Stimulated activated naive CD8-positive, alpha-beta T cell treated with anti-CD3 and anti-CD28 coated beads, Interleukin-15, amount 100 ng/mL, for 72 hours (primary cell): ENCODE measurements around the gene FYCO1.

ENCODE experiments used
- ATAC-seq: fragments of 150-1000 bp; cut with Tn5 transposase; 2 replicates; pipeline ENCODE4 v1.10.0; 2021; ENCODE audit warnings: mild to moderate bottlenecking, moderate library complexity
- DNase-seq, 2 donors: peaks; one replicate each; pipeline ENCODE4 v3.0.0; 2021 to 2022
- H3K27ac Mint-ChIP-seq, 2 donors: one replicate each; pipeline ENCODE4 v1.8.0; 2022; ENCODE audit warnings: mild to moderate bottlenecking in 2 of 2, mixed read lengths in 2 of 2, moderate library complexity in 2 of 2
- H3K27me3 Mint-ChIP-seq: one replicate; pipeline ENCODE4 v1.8.0; 2022; ENCODE audit warnings: mixed read lengths
- H3K4me1 Mint-ChIP-seq: one replicate; pipeline ENCODE4 v1.8.0; 2022; ENCODE audit warnings: mild to moderate bottlenecking, mixed read lengths
- H3K4me3 Mint-ChIP-seq, 2 donors: one replicate each; pipeline ENCODE4 v1.8.0; 2022; ENCODE audit warnings: mild to moderate bottlenecking in 2 of 2, mixed read lengths in 2 of 2, moderate library complexity in 1 of 2
- H3K9me3 Mint-ChIP-seq, 2 donors: one replicate each; pipeline ENCODE4 v1.8.0; 2022; ENCODE audit warnings: mixed read lengths in 2 of 2

FYCO1 gene

DNA sequence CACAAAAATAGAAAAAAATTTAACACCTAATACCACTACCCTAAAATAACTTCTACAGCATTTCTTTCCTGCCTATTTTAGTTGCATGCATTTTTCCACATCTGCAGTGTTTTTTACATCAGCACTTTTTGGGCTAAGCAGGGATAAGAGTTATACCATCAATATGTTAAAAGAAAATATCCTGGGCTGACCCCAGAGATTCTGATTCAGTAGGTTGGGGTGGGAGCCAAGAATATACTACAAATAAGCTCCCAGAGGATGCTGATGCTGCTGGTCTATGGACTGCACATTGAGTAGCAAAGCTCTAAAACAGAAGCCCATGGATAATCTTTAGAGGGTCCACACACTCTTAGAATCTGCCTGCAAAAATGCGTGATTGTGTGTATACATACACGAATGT lies 14.8 kb downstream of the FYCO1 start:
- Mint-ChIP-seq H3K4me3 (peak overlapping the region; percentile 56 to 61), H3K9me3 (peaks cover 0 to 5% of the 10 kb centered on the region in 2 donors), H3K4me1 (peaks cover 90% of the 10 kb centered on the region), H3K27ac (no peak overlapping the region), H3K27me3 (no peaks in the 10 kb centered on the region)
- no peak for ATAC-seq
- DNase-seq = no peak

DNA sequence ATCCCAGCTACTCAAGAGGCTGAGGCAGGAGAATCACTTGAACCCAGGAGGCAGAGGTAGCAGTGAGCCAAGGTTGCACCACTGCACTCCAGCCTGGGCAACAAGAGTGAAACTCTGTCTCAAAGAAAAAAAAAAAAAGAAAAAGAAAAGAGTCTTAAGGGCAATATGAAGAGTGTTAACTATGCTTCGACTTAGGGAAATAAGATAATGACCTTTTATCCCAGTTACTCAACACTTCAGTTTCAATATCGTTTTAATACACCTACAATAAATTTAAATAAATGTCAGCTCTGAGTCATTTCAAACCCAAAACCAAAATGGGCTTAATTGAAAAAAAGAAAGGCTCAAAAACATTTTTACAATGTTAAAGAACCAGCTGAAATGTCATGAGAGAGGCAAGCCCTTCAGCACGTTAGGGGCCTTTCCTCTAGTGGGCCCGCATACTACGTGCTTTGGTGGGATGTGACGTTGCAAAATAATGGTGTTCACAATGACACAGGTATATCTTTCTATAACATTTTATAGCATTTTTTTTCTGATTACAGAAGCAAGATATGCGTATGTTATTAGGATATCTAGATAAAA lies 15.3 kb downstream of the FYCO1 start:
- DNase-seq (no peak), ATAC-seq (peak; percentile 74)
- peaks cover 91% of the 10 kb centered on the region for H3K4me1 Mint-ChIP-seq
- peaks cover 0 to 5% of the 10 kb centered on the region in 2 donors for H3K9me3 Mint-ChIP-seq
- no peak overlapping the region for H3K27ac Mint-ChIP-seq
- peak overlapping the region; percentile 61 to 79 for H3K4me3 Mint-ChIP-seq
- H3K27me3 Mint-ChIP-seq = no peaks in the 10 kb centered on the region

GRCh38 chr3:45979378-45979777 lies 16.2 kb downstream of the FYCO1 start:
- ATAC-seq (no peak), DNase-seq (no peak)
- peaks cover 0 to 5% of the 10 kb centered on the region in 2 donors for H3K9me3 Mint-ChIP-seq
- peak overlapping the region; percentile 61 to 79 for H3K4me3 Mint-ChIP-seq
- H3K27me3 Mint-ChIP-seq = no peaks in the 10 kb centered on the region
- H3K4me1 Mint-ChIP-seq = peaks cover 93% of the 10 kb centered on the region
- H3K27ac Mint-ChIP-seq = peak overlapping the region; percentile 2 to 94

DNA sequence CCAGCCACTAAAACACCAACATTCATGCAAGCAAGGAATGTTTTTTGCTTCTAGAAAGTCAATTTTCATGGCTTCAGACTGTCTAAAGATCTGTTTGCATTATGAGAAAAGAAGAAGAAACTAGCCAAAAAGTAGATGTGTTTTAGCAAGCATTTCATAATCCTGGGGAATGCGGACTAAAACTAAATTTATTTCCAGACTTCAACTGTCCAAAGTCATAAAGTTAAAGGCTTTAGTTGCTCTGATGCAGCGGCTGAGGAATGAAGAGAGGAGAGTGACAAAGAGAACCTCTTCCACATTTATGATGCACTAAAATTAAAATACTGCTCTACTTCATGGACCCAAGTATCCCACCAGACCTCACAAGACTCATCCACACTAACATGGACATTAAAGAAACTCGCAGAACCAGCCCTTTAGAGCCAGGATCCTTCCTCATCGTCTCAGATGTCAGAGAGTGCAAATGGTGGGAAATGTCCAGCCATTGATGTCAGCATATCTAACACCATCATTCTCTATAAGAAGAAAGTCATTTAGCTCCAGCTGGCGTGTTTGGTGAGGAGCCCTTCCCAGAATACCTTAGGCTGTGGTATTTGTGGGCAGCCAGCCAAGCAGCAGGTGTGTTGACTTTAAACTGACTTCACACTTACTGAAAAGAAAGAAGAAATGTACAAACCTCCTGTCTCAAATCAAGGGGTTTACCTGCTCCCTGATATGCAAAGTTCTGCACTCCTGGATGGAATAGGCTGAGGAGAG lies 17.4 kb downstream of the FYCO1 start:
- Mint-ChIP-seq H3K27ac (peak overlapping the region; percentile 65 to 95), H3K4me3 (peak overlapping the region; percentile 79 to 90), H3K9me3 (peaks cover 0 to 5% of the 10 kb centered on the region in 2 donors), H3K27me3 (no peaks in the 10 kb centered on the region), H3K4me1 (peaks cover 82% of the 10 kb centered on the region)
- ATAC-seq = peak; percentile 62
- DNase-seq = peak in 1 of 2 donors; percentile 71

GRCh38 chr3:45976191-45977091 lies 19.2 kb downstream of the FYCO1 start:
- peaks cover 88% of the 10 kb centered on the region for H3K4me1 Mint-ChIP-seq
- peak overlapping the region; percentile 41 to 55 for H3K4me3 Mint-ChIP-seq
- H3K9me3 Mint-ChIP-seq = peaks cover 0 to 5% of the 10 kb centered on the region in 2 donors
- H3K27me3 Mint-ChIP-seq = no peaks in the 10 kb centered on the region
- peak; percentile 10 for ATAC-seq
- H3K27ac Mint-ChIP-seq = no peak overlapping the region
- DNase-seq = no peak

GRCh38 chr3:45975686-45976085 lies 19.9 kb downstream of the FYCO1 start:
- Mint-ChIP-seq H3K4me3 (peak overlapping the region in 1 of 2 donors; percentile 41), H3K9me3 (peaks cover 0 to 5% of the 10 kb centered on the region in 2 donors), H3K27me3 (no peaks in the 10 kb centered on the region), H3K27ac (peak overlapping the region in 1 of 2 donors; percentile 42), H3K4me1 (peaks cover 83% of the 10 kb centered on the region)
- ATAC-seq (no peak), DNase-seq (no peak)

GRCh38 chr3:45974686-45975085 lies 20.9 kb downstream of the FYCO1 start:
- no peaks in the 10 kb centered on the region for H3K27me3 Mint-ChIP-seq
- no peak for ATAC-seq
- no peak overlapping the region for H3K4me3 Mint-ChIP-seq
- peak overlapping the region in 1 of 2 donors; percentile 3 for H3K27ac Mint-ChIP-seq
- DNase-seq = no peak
- H3K4me1 Mint-ChIP-seq = peaks cover 83% of the 10 kb centered on the region
- peaks cover 0 to 5% of the 10 kb centered on the region in 2 donors for H3K9me3 Mint-ChIP-seq

GRCh38 chr3:45972534-45973402 lies 22.9 kb downstream of the FYCO1 start:
- no peak overlapping the region for H3K27ac Mint-ChIP-seq
- peak overlapping the region in 1 of 2 donors; percentile 24 for H3K4me3 Mint-ChIP-seq
- H3K9me3 Mint-ChIP-seq = no peaks in the 10 kb centered on the region
- H3K27me3 Mint-ChIP-seq = no peaks in the 10 kb centered on the region
- DNase-seq (no peak), ATAC-seq (peak; percentile 58)
- H3K4me1 Mint-ChIP-seq = peaks cover 82% of the 10 kb centered on the region

- H3K9me3 Mint-ChIP-seq = no peaks in the 10 kb centered on the region
- H3K4me3 Mint-ChIP-seq = no peak overlapping the region
- DNase-seq (no peak), ATAC-seq (no peak)
- H3K27me3 Mint-ChIP-seq = no peaks in the 10 kb centered on the region
- peaks cover 82% of the 10 kb centered on the region for H3K4me1 Mint-ChIP-seq
- no peak overlapping the region for H3K27ac Mint-ChIP-seq
Measured at GRCh38 chr3:45969953-45970352, 25.7 kb downstream of the FYCO1 start.

GRCh38 chr3:45969116-45969515 lies 26.5 kb downstream of the FYCO1 start:
- Mint-ChIP-seq H3K4me1 (peaks cover 86% of the 10 kb centered on the region), H3K27me3 (no peaks in the 10 kb centered on the region), H3K4me3 (no peak overlapping the region), H3K9me3 (no peaks in the 10 kb centered on the region), H3K27ac (no peak overlapping the region)
- ATAC-seq (no peak), DNase-seq (no peak)

DNA sequence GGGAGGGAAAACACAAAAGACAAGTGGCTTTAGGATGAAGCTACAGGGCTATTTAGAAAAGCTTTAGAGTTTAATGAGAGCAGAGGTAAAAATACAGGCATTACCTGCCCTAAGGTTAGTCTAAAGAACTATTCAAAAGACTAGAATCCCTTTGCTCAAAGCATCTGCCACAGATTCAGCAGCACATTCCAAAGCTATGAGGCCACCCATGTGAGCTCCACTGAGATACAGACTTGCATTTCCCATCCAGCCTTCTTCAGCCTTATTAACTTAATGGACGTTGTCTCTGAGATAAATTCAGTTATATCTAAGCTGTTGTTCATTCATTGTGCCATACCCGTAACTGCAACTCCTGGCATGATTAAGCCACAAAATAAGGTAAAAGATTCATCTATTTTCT lies 26.9 kb downstream of the FYCO1 start:
- Mint-ChIP-seq H3K4me3 (no peak overlapping the region), H3K27ac (no peak overlapping the region), H3K9me3 (no peaks in the 10 kb centered on the region), H3K4me1 (peaks cover 90% of the 10 kb centered on the region), H3K27me3 (no peaks in the 10 kb centered on the region)
- no peak for DNase-seq
- no peak for ATAC-seq

- Mint-ChIP-seq H3K4me1 (peaks cover 95% of the 10 kb centered on the region), H3K27me3 (no peaks in the 10 kb centered on the region), H3K4me3 (peak overlapping the region in 1 of 2 donors; percentile 22), H3K27ac (peak overlapping the region in 1 of 2 donors; percentile 66), H3K9me3 (no peaks in the 10 kb centered on the region)
- no peak for DNase-seq
- no peak for ATAC-seq
Measured at GRCh38 chr3:45968149-45968548, 27.5 kb downstream of the FYCO1 start.

DNA sequence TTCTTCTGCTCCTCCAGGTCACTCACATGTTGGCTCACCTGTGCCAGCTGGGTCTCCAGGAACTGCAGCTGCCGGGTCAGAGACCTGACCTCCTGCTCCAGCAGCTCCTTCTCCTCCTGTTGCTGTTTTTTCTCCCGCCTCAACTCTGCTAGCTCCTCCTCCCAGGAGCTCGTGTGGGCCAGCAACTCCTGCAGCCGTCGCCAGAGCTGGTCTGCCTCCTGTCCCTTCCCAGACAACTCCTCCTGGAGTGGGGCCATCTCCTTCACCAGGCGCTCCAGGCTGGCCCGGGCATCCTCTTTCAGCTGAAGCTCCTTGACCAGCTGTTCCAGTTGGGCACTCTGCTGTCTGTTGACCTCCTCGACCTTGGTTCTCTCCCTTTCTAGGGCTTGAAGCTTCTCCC lies 27.9 kb downstream of the FYCO1 start:
- no peak for ATAC-seq
- H3K27me3 Mint-ChIP-seq = no peaks in the 10 kb centered on the region
- H3K4me1 Mint-ChIP-seq = peaks cover 95% of the 10 kb centered on the region
- H3K4me3 Mint-ChIP-seq = no peak overlapping the region
- no peaks in the 10 kb centered on the region for H3K9me3 Mint-ChIP-seq
- H3K27ac Mint-ChIP-seq = peak overlapping the region in 1 of 2 donors; percentile 59
- DNase-seq = no peak

DNA sequence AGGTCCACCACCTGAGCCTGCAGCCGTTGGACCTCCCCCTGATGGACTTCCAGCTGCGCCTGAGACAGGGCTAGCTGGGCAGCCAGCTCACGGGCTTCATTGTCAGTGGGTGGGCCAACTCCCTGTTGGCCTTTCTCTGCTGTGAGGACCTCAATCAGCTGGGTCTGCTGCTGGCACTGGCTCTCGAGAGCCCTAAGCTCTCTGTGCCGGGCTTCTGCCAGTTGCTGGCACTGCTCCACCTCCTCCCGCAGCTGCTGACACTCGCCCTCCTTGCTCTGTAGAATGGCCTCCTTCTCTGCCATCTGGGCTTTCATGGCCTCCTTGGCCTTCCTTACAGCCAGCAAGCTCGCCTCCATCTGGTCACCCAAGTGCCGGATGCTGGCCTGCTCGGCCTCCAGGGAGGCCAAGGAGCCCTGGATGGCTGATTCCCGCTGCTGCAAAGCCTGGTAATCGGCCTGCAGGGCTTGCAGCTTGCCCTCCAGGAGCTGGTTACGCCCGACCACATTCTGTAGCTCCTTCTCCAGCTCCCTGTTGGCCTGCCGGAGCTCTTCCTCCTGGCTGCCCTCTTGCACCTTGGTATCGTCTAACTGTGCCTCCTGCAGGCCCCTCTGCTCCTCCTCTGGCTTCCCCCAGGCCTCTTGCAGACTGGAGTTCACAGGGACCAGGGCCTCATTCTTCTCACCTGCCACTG lies 28.5 kb downstream of the FYCO1 start:
- H3K9me3 Mint-ChIP-seq = no peaks in the 10 kb centered on the region
- ATAC-seq (no peak), DNase-seq (no peak)
- H3K27me3 Mint-ChIP-seq = no peaks in the 10 kb centered on the region
- H3K4me1 Mint-ChIP-seq = peaks cover 95% of the 10 kb centered on the region
- no peak overlapping the region for H3K27ac Mint-ChIP-seq
- H3K4me3 Mint-ChIP-seq = no peak overlapping the region
